ENCODE results near the gene MBNL1.

The MBNL1 gene

GRCh38 chr3:152390647-152391046 is 121.9 kb downstream of the MBNL1 start:
- H3K4me3 ChIP-seq (ENCODE audit: low read length): no peak overlapping the region
- H3K4me1 ChIP-seq (ENCODE audit: control insufficient read depth, low read length): peaks cover 49% of the 10 kb centered on the region
- H3K27ac ChIP-seq (ENCODE audit: low read depth, low read length): no peak overlapping the region
- peaks cover 3% of the 10 kb centered on the region; the same call in 1 of the 2 replicates for H3F3A ChIP-seq (ENCODE audit: control insufficient read depth, insufficient read depth)
- no peaks in the 10 kb centered on the region for H3K27me3 ChIP-seq (ENCODE audit: control insufficient read depth, low read length)
- H3K9me3 ChIP-seq (ENCODE audit: control insufficient read depth, insufficient read depth, low read length): no peaks in the 10 kb centered on the region
- no peaks in the 10 kb centered on the region for H3K9me2 ChIP-seq (replicated peaks; ENCODE audit: control insufficient read depth, low read length)
- H3K79me2 ChIP-seq (ENCODE audit: control insufficient read depth, low read length): peaks cover 99% of the 10 kb centered on the region
- H4K20me1 ChIP-seq (ENCODE audit: control insufficient read depth, insufficient read depth, low read depth, low read length): peaks cover 5% of the 10 kb centered on the region; the same call in 1 of the 2 replicates
- peaks cover 63% of the 10 kb centered on the region for H3K36me3 ChIP-seq (ENCODE audit: control insufficient read depth, low read length)
- no peak overlapping the region for H3K4me2 ChIP-seq (ENCODE audit: low read length)
- TF ChIP-seq CTCF (IDR thresholded peaks at IDR 0.05; ENCODE audit: low read depth, low read length, poor library complexity, severe bottlenecking) (no peak), EZH2phosphoT487 (IDR thresholded peaks at IDR 0.05; ENCODE audit: borderline replicate concordance, low read length) (no peak)

- Histone ChIP-seq H3K27ac (ENCODE audit: low read depth, low read length) (no peak overlapping the region), H3K27me3 (ENCODE audit: control insufficient read depth, low read length) (no peaks in the 10 kb centered on the region), H3K4me2 (ENCODE audit: low read length) (no peak overlapping the region), H4K20me1 (ENCODE audit: control insufficient read depth, insufficient read depth, low read depth, low read length) (peaks cover 6% of the 10 kb centered on the region; the same call in 1 of the 2 replicates), H3K9me3 (ENCODE audit: control insufficient read depth, insufficient read depth, low read length) (no peaks in the 10 kb centered on the region), H3K79me2 (ENCODE audit: control insufficient read depth, low read length) (peaks cover 98% of the 10 kb centered on the region), H3F3A (ENCODE audit: control insufficient read depth, insufficient read depth) (peaks cover 3% of the 10 kb centered on the region; the same call in 1 of the 2 replicates), H3K9me2 (replicated peaks; ENCODE audit: control insufficient read depth, low read length) (no peaks in the 10 kb centered on the region), H3K36me3 (ENCODE audit: control insufficient read depth, low read length) (peaks cover 70% of the 10 kb centered on the region), H3K4me3 (ENCODE audit: low read length) (no peak overlapping the region), H3K4me1 (ENCODE audit: control insufficient read depth, low read length) (peaks cover 43% of the 10 kb centered on the region)
- TF ChIP-seq CTCF (IDR thresholded peaks at IDR 0.05; ENCODE audit: low read depth, low read length, poor library complexity, severe bottlenecking) (no peak), EZH2phosphoT487 (IDR thresholded peaks at IDR 0.05; ENCODE audit: borderline replicate concordance, low read length) (no peak)
Measured at GRCh38 chr3:152391671-152392070, 122.9 kb downstream of the MBNL1 start.

DNA sequence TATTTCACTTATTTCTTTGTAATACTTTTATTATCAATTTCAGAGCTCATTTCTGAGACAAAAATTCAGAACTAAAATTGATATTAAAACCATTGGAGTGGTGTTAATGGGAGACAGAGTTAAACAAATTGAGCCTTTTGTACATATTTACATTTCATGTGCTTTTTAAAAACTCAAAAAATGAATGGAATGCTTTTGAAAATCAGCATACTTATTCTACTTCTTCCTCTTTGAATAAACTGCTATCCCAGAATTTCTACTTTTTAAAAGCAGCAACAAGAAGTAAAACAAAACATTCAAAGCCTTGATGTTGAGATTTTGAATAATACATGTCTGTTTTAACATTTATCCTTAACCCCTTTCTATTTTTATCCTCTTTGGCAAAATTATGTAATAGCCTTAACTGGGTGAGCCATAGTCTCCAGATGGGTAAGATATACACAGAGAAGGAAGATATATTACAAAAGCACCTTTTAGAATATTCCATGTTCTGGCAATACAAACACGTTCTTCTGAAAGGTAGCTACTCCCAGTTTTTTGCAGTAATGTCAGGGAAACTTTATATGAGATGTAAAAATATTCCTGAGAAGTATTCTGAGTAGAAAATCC is 123.6 kb downstream of the MBNL1 start:
- Histone ChIP-seq H3F3A (ENCODE audit: control insufficient read depth, insufficient read depth) (peaks cover 3% of the 10 kb centered on the region; the same call in 1 of the 2 replicates), H3K9me3 (ENCODE audit: control insufficient read depth, insufficient read depth, low read length) (no peaks in the 10 kb centered on the region), H3K36me3 (ENCODE audit: control insufficient read depth, low read length) (peaks cover 71% of the 10 kb centered on the region), H3K4me1 (ENCODE audit: control insufficient read depth, low read length) (peaks cover 41% of the 10 kb centered on the region), H4K20me1 (ENCODE audit: control insufficient read depth, insufficient read depth, low read depth, low read length) (peaks cover 8% of the 10 kb centered on the region; the same call in 1 of the 2 replicates), H3K4me3 (ENCODE audit: low read length) (no peak overlapping the region), H3K4me2 (ENCODE audit: low read length) (no peak overlapping the region), H3K9me2 (replicated peaks; ENCODE audit: control insufficient read depth, low read length) (no peaks in the 10 kb centered on the region), H3K27me3 (ENCODE audit: control insufficient read depth, low read length) (no peaks in the 10 kb centered on the region), H3K79me2 (ENCODE audit: control insufficient read depth, low read length) (peaks cover 98% of the 10 kb centered on the region), H3K27ac (ENCODE audit: low read depth, low read length) (no peak overlapping the region)
- no peak for TF ChIP-seq EZH2phosphoT487 (IDR thresholded peaks at IDR 0.05; ENCODE audit: borderline replicate concordance, low read length)
- TF ChIP-seq CTCF (IDR thresholded peaks at IDR 0.05; ENCODE audit: low read depth, low read length, poor library complexity, severe bottlenecking): no peak
